TTC549 (cell line): Measurements from ENCODE around the gene PCBP2.

Experiments
- FAIRE-seq: peaks from 2 replicates; lab custom pipeline; 2012; peaks lifted over from hg19 to GRCh38; lab: Jason Lieb, UNC

PCBP2 gene

DNA sequence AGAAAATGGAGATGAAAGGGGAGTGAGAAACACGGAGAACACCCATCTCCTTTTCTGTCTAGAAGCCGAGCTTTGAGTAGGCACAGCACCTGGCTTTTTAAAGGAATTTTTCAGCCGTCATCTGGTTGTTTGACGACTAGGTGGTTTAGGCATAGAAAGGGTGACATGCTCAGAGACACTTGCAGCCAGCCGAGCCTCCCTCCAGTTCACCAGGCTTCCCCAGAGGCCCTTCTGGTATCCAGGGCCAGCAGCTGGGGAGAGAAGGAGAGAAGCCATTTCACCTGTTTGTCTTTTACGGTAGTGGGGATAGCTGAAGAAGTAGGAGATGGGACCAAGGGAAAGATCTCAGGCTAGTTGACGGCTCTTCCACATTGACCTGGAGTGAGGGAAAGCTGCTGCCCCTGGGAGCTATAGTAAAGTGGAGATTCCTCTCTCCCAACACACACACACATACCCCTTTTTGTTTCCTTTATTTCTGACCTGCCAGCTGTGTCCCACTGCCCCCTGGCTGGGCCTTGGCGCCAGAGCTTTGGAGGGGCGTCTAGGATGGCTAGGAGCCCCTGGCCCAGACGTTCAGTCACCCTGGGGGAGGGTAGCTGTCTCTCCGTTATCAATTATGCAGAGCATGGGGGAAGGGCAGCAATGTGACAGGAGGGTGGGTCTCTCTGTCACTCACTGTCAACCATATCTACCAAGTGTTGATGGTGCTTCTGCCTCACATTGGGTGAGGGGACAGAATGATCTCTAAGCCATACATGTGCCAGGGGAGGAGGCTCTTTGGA is 41.9 kb downstream of the PCBP2 start:
- no peak for FAIRE-seq

- FAIRE-seq: no peak
Observed at GRCh38 chr12:53495903-53496751, 44.2 kb downstream of the PCBP2 start.

DNA sequence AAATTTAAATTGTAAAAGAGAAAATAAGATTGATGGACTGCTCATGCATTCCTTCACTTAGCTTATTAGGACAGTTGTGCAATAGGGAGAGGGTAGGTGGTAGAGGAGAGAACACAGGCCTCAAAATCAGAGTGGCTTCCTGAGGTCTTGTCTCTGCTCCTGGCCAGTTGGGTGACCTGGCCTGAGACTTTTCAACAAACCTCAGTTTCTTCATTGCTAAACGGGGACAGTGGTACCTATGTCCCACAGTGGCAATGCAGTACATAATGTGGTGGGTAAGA is 44.8 kb downstream of the PCBP2 start:
- FAIRE-seq: no peak

DNA sequence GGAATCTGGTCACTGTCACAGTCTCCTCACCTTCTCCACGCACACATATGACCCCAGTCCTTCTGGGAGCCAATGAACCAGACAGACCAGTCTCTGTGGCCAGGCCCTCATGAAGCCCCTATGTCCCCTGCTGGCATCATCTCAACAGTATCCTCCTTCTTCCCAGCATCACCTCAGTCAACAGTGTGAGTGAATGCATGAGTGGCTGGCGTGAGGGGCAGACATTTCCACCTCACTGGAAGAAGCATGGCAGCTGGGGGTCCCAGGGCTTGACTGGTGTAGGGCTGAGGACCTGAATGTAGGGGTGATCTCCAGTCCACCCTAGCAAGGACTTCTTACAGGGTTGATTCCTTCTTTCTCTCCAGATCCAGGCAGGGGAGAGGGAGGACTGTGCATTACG is 45.6 kb downstream of the PCBP2 start:
- FAIRE-seq: no peak

- FAIRE-seq: no peak
Observed at GRCh38 chr12:53498235-53498630, 46.3 kb downstream of the PCBP2 start.

- no peak for FAIRE-seq
Observed at GRCh38 chr12:53499266-53500141, 47.6 kb downstream of the PCBP2 start, which contains the start of gene MAP3K12. TSS of gene MAP3K12 (minus strand) at chr12:53499458. CDS start at chr12:53487391, 12,067 bp downstream.

DNA sequence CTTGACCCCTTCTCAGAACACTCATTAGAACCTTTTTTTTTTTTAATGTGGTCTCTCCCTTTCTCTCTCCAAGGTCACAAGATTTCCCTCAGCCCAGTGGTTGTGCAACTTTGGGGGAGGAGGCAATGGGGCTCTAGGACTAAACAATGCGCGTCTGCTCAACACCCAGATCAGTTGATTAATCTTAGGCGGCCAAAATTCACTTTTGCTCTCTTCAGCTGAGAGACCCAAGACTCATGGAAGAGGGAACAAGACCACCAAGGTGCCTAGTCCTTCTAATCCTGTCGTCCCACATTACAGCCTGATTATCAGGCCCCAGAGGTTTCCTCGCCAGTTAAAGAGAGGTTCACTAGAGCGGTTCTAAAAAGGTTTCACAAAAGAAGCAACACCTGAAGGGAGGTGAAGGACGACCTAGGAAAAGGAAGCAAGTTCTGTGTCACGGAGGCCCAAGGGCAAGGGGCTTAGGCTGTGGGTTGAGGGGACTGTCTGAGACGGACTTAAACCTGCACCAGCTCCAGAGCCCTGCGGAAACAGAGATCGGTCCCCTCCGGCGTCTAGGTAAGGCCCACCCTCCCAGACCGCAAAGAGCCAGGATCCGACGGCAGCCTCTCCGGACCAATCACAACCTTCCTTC is 48.4 kb downstream of the PCBP2 start:
- FAIRE-seq: no peak

GRCh38 chr12:53500776-53501614 is 49.1 kb downstream of the PCBP2 start, which contains the start of gene TARBP2:
TSS of gene TARBP2 (plus strand) at chr12:53501283. CDS start at chr12:53501409, 126 bp downstream.
- FAIRE-seq: peak; percentile 96

GRCh38 chr12:53501615-53502181 is 49.8 kb downstream of the PCBP2 start:
- FAIRE-seq: no peak

DNA sequence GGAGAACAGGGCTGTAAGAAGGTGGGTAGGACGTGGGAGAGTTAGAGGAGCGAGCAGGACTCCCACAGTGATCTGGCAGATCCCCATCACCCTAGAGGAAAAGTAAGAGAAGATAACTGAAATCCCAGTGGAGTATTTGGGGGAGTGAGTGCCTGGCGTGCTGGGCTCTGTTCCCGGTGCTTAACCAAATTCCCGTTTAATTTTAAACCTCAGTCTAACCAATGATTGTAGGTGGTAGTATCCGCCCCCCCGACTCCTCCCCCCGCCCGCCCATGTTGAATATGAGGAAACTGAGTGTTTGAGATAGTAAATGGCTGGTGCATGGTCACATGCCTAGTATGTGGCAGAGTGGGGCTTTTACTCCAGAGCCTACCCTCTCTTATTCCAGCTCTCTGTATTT is 50.4 kb downstream of the PCBP2 start:
- no peak for FAIRE-seq

GRCh38 chr12:53502983-53503728 is 51.3 kb downstream of the PCBP2 start:
- FAIRE-seq: no peak

- FAIRE-seq: no peak
Observed at GRCh38 chr12:53504004-53504920, 52.4 kb downstream of the PCBP2 start.

GRCh38 chr12:53505086-53505485 is 53.2 kb downstream of the PCBP2 start:
- FAIRE-seq: no peak

- no peak for FAIRE-seq
Observed at GRCh38 chr12:53505555-53506449, 53.9 kb downstream of the PCBP2 start.

- no peak for FAIRE-seq
Observed at GRCh38 chr12:53506450-53506785, 54.5 kb downstream of the PCBP2 start.

GRCh38 chr12:53506881-53507602 is 55.1 kb downstream of the PCBP2 start, which contains the start of gene NPFF:
TSS of gene NPFF (minus strand) at chr12:53507484. CDS start at chr12:53507474, 10 bp downstream.
- FAIRE-seq: no peak

- FAIRE-seq: no peak
Observed at GRCh38 chr12:53507603-53507885, 55.6 kb downstream of the PCBP2 start.
